Measurements from ENCODE around the gene ADGRG2. TPM values are rescaled to one million over a fixed set of nuclear protein-coding genes. Genes with fewer than 3 reads are reported as not detected.

Gene ADGRG2
- total RNA-seq, 4 donors from 2014 or later: 8.3 to 13.1 (median 8.8) TPM

- ATAC-seq (ENCODE audit: low FRiP score) (no peak), DNase-seq (ENCODE audit: low spot score) (no peak)
- no peak for TF ChIP-seq CTCF (IDR thresholded peaks at IDR 0.05)
Observed at GRCh38 chrX:19064175-19064574, 58.1 kb downstream of the ADGRG2 start.

- DNase-seq (ENCODE audit: low spot score) (no peak), ATAC-seq (ENCODE audit: low FRiP score) (no peak)
- TF ChIP-seq CTCF (IDR thresholded peaks at IDR 0.05): no peak
Observed at GRCh38 chrX:19063030-19063429, 59.2 kb downstream of the ADGRG2 start.

- ATAC-seq (ENCODE audit: low FRiP score): no peak
- TF ChIP-seq CTCF (IDR thresholded peaks at IDR 0.05): no peak
Observed at GRCh38 chrX:19059067-19059466, 63.2 kb downstream of the ADGRG2 start.

GRCh38 chrX:19057856-19058255 is 64.4 kb downstream of the ADGRG2 start:
- no peak for DNase-seq (ENCODE audit: low spot score)
- ATAC-seq (ENCODE audit: low FRiP score): no peak
- no peak for TF ChIP-seq CTCF (IDR thresholded peaks at IDR 0.05)

More at GRCh38 chrX:19059067-19059466, 63.2 kb downstream of the ADGRG2 start:
- DNase-seq (ENCODE audit: low spot score): no peak

GRCh38 chrX:19049110-19049509 is 73.2 kb downstream of the ADGRG2 start:
- ATAC-seq (ENCODE audit: low FRiP score) (no peak), DNase-seq (ENCODE audit: low spot score) (no peak)
- TF ChIP-seq CTCF (IDR thresholded peaks at IDR 0.05): no peak

- ATAC-seq (ENCODE audit: low FRiP score): peak; percentile 35
- no peak for TF ChIP-seq CTCF (IDR thresholded peaks at IDR 0.05)
- no peak for DNase-seq (ENCODE audit: low spot score)
Observed at GRCh38 chrX:19046343-19047215, 75.7 kb downstream of the ADGRG2 start.

GRCh38 chrX:19040373-19040772 is 81.9 kb downstream of the ADGRG2 start:
- no peak for DNase-seq (ENCODE audit: low spot score)
- TF ChIP-seq CTCF (IDR thresholded peaks at IDR 0.05): no peak
- no peak for ATAC-seq (ENCODE audit: low FRiP score)
